GM12878 (cell line): Measurements from ENCODE around the gene CLBA1.

Experiments
- ASH2L ChIP-seq: fragments of 300-600, 200-600 bp; sonication (generic); IDR thresholded peaks from 2 replicates; pipeline ENCODE4 v1.6.1; 2017; ENCODE audit warnings: low read depth, mild to moderate bottlenecking, borderline replicate concordance
- CBFB ChIP-seq: IDR thresholded peaks from 2 replicates; pipeline ENCODE4 v1.6.1; 2016; ENCODE audit warnings: antibody characterized with exemption, low read depth
- CEBPB ChIP-seq, 2 experiments: fragments of 150-350 bp in 1 of 2; IDR thresholded peaks; 2 replicates each; pipeline ENCODE4 v1.6.1; 2012 to 2014; ENCODE audit warnings: low read depth in 2 of 2, low read length in 2 of 2, borderline replicate concordance in 1 of 2, inconsistent platforms in 1 of 2
- CEBPZ ChIP-seq: fragments of 150-350 bp; IDR thresholded peaks from 2 replicates; pipeline ENCODE4 v1.6.1; 2016; ENCODE audit warnings: low read depth, low read length
- CHD1 ChIP-seq: IDR thresholded peaks from 2 replicates; pipeline ENCODE4 v1.6.1; 2012; ENCODE audit warnings: low read depth, low read length, improper control_type of control experiment
- CTCF ChIP-seq, 3 experiments: IDR thresholded peaks in 2 of 3; conservative IDR thresholded peaks in 1 of 3; 2 replicates each; pipeline ENCODE4 v1.5.1; 2011; ENCODE audit warnings: low read depth in 3 of 3, low read length in 3 of 3, mild to moderate bottlenecking in 3 of 3, control low read depth in 2 of 3, moderate library complexity in 2 of 3, inconsistent platforms in 1 of 3, mixed read lengths in 1 of 3; ENCODE audit not compliant: control insufficient read depth in 2 of 3, insufficient read depth in 1 of 3; ENCODE audit errors: extremely low read depth in 1 of 3
- POLR2AphosphoS2 ChIP-seq: IDR thresholded peaks from 2 replicates; pipeline ENCODE4 v1.6.1; 2011; ENCODE audit warnings: low read depth, mild to moderate bottlenecking, low read length, improper control_type of control experiment, moderate library complexity
- POU2F2 ChIP-seq: IDR thresholded peaks from 3 replicates; pipeline ENCODE4 v1.6.1; 2011; ENCODE audit warnings: low read depth, mild to moderate bottlenecking, low read length, borderline replicate concordance
- SMC3 ChIP-seq: IDR thresholded peaks from 2 replicates; pipeline ENCODE4 v1.6.1; 2011; ENCODE audit warnings: low read length, improper control_type of control experiment, borderline replicate concordance
- SPI1 ChIP-seq: IDR thresholded peaks from 2 replicates; pipeline ENCODE4 v1.6.1; 2011; ENCODE audit warnings: low read depth, mild to moderate bottlenecking, low read length, moderate library complexity, borderline replicate concordance; ENCODE audit not compliant: insufficient read depth
- TAF1 ChIP-seq: IDR thresholded peaks from 2 replicates; pipeline ENCODE4 v1.6.1; 2011; ENCODE audit warnings: mild to moderate bottlenecking, low read depth, low read length, borderline replicate concordance
- USF1 ChIP-seq: IDR thresholded peaks from 2 replicates; pipeline ENCODE4 v1.6.1; 2011; ENCODE audit warnings: borderline replicate concordance, low read depth, mild to moderate bottlenecking, moderate library complexity, mixed read lengths, low read length; ENCODE audit not compliant: insufficient read depth; ENCODE audit errors: extremely low read length
- ZNF384 ChIP-seq: IDR thresholded peaks from 2 replicates; pipeline ENCODE4 v1.6.1; 2012; ENCODE audit warnings: low read depth, mild to moderate bottlenecking, low read length, improper control_type of control experiment, borderline replicate concordance
- ZNF687 ChIP-seq: fragments of 450-650 bp; IDR thresholded peaks from 2 replicates; pipeline ENCODE4 v1.6.1; 2017; ENCODE audit warnings: mild to moderate bottlenecking, moderate library complexity

GRCh38 chr14:104954746-104955395 lies 30.7 kb upstream of the CLBA1 start:
- TF ChIP-seq CEBPZ (no peak), CTCF (IDR thresholded peaks at IDR 0.05 in 2 of 3, conservative IDR thresholded peaks at IDR 0.05 in 1 of 3; ENCODE audit: control insufficient read depth in 2 of 3, extremely low read depth in 1 of 3, insufficient read depth in 1 of 3, low read depth in 3 of 3, low read length in 3 of 3) (no peak), ZNF384 (no peak), POLR2AphosphoS2 (no peak), SMC3 (no peak), CBFB (no peak), TAF1 (no peak), CHD1 (no peak), CEBPB (IDR thresholded peaks at IDR 0.05; ENCODE audit: borderline replicate concordance in 1 of 2, low read depth in 2 of 2, low read length in 2 of 2) (no peak), POU2F2 (no peak), ZNF687 (no peak), USF1 (no peak), SPI1 (no peak), ASH2L (no peak)
